WTC11 (cell line): ENCODE data around the gene LPCAT1. TPM values are rescaled to one million over a fixed set of nuclear protein-coding genes. Genes with fewer than 3 reads are reported as not detected.

Experiments used
- ATAC-seq: fragments of 200-7000 bp; cut with Tn5 transposase; 2 replicates; pipeline ENCODE4 v1.10.0; 2021; ENCODE audit warnings: mild to moderate bottlenecking, moderate library complexity
- CTCF ChIA-PET: fragments of 300-600 bp; sonication (Branson Sonifier 250); formaldehyde crosslinking; loops from one replicate; lab custom pipeline; 2021; ENCODE audit warnings: antibody characterized with exemption; lab: Charles Lee
- POLR2A ChIA-PET: fragments of 350-600 bp; sonication (Branson Sonifier 250); formaldehyde crosslinking; loops from one replicate; lab custom pipeline; 2021; ENCODE audit warnings: antibody characterized with exemption; lab: Charles Lee
- DNase-seq: peaks from one replicate; pipeline ENCODE4 v3.0.0; 2021; ENCODE audit warnings: low spot score
- H3K27ac Mint-ChIP-seq: 2 replicates; pipeline ENCODE4 v1.8.0; 2021; ENCODE audit warnings: mixed read lengths
- H3K27me3 Mint-ChIP-seq: 2 replicates; pipeline ENCODE4 v1.8.0; 2021; ENCODE audit warnings: low read depth, mild to moderate bottlenecking, moderate library complexity, mixed read lengths
- H3K36me3 Mint-ChIP-seq: 2 replicates; pipeline ENCODE4 v1.8.0; 2021; ENCODE audit warnings: mixed read lengths
- H3K4me1 Mint-ChIP-seq: 2 replicates; pipeline ENCODE4 v1.8.0; 2022; ENCODE audit warnings: mixed read lengths
- H3K4me3 Mint-ChIP-seq: 2 replicates; pipeline ENCODE4 v1.8.0; 2021; ENCODE audit warnings: mild to moderate bottlenecking, moderate library complexity, mixed read lengths
- H3K9me3 Mint-ChIP-seq: 2 replicates; pipeline ENCODE4 v1.8.0; 2021; ENCODE audit warnings: mixed read lengths
- JAZF1 ChIP-seq: fragments of 250-450 bp; sonication (Bioruptor Pico); IDR thresholded peaks from 2 replicates; pipeline ENCODE4 v1.9.0; 2021; ENCODE audit warnings: moderate library complexity, mild to moderate bottlenecking, inconsistent platforms
- JUN ChIP-seq: sonication (generic); formaldehyde crosslinking; IDR thresholded peaks from 2 replicates; pipeline ENCODE4 v1.8.0; 2023; ENCODE audit warnings: mild to moderate bottlenecking, missing genetic modification reagents
- MXD4 ChIP-seq: fragments of 250-450 bp; sonication (Bioruptor Pico); IDR thresholded peaks from 2 replicates; pipeline ENCODE4 v1.8.0; 2021; ENCODE audit warnings: mild to moderate bottlenecking, moderate library complexity, borderline replicate concordance
- NFATC4 ChIP-seq: fragments of 250-450 bp; sonication (Bioruptor Pico); IDR thresholded peaks from 2 replicates; pipeline ENCODE4 v1.9.0; 2021; ENCODE audit warnings: mild to moderate bottlenecking
- NR3C1 ChIP-seq: sonication (generic); formaldehyde crosslinking; conservative IDR thresholded peaks from 2 replicates; pipeline ENCODE4 v1.8.1; 2023; ENCODE audit warnings: low read depth, mild to moderate bottlenecking, missing genetic modification reagents
- OVOL2 ChIP-seq: fragments of 250-450 bp; sonication (Bioruptor Pico); IDR thresholded peaks from 2 replicates; pipeline ENCODE4 v1.9.0; 2021; ENCODE audit warnings: mild to moderate bottlenecking, borderline replicate concordance
- SMAD4 ChIP-seq: sonication (generic); formaldehyde crosslinking; IDR thresholded peaks from 2 replicates; pipeline ENCODE4 v1.8.0; 2022; ENCODE audit warnings: mild to moderate bottlenecking, missing genetic modification reagents
- SP1 ChIP-seq: sonication (generic); formaldehyde crosslinking; conservative IDR thresholded peaks from 2 replicates; pipeline ENCODE4 v1.8.1; 2022; ENCODE audit warnings: missing genetic modification reagents
- TCF7 ChIP-seq: sonication (generic); formaldehyde crosslinking; IDR thresholded peaks from 2 replicates; pipeline ENCODE4 v1.8.0; 2022; ENCODE audit warnings: mild to moderate bottlenecking, low read depth, missing genetic modification reagents, moderate library complexity
- ZBTB21 ChIP-seq: sonication (generic); formaldehyde crosslinking; IDR thresholded peaks from 2 replicates; pipeline ENCODE4 v1.8.1; 2023; ENCODE audit warnings: mild to moderate bottlenecking, missing genetic modification reagents, borderline replicate concordance
- ZNF423 ChIP-seq: fragments of 250-450 bp; sonication (Bioruptor Pico); IDR thresholded peaks from 2 replicates; pipeline ENCODE4 v2.1.2; 2022; ENCODE audit warnings: mild to moderate bottlenecking, moderate library complexity
- ZNF671 ChIP-seq: fragments of 250-450 bp; sonication (Bioruptor Pico); IDR thresholded peaks from 2 replicates; pipeline ENCODE4 v1.8.0; 2021; ENCODE audit warnings: mild to moderate bottlenecking
- total RNA-seq: library from RNA; stranded (reverse); gene quantifications from 3 replicates; pipeline ENCODE4 v1.2.3, GENCODE V29; 2021
- TF ChIP-seq, protein P1 (sequence below): sonication (generic); formaldehyde crosslinking; IDR thresholded peaks from 2 replicates; pipeline ENCODE4 v1.8.1; 2022; ENCODE audit warnings: low read depth, mild to moderate bottlenecking, moderate library complexity, missing genetic modification reagents, borderline replicate concordance
- TF ChIP-seq, protein P2 (sequence below): sonication (generic); formaldehyde crosslinking; IDR thresholded peaks from 2 replicates; pipeline ENCODE4 v1.8.1; 2023; ENCODE audit warnings: mild to moderate bottlenecking, missing genetic modification reagents, moderate library complexity
- TF ChIP-seq, protein P3 (sequence below): sonication (generic); formaldehyde crosslinking; IDR thresholded peaks from 2 replicates; pipeline ENCODE4 v1.8.0; 2023; ENCODE audit warnings: mild to moderate bottlenecking, missing genetic modification reagents
- TF ChIP-seq, protein P4 (sequence below): sonication (generic); formaldehyde crosslinking; conservative IDR thresholded peaks from 2 replicates; pipeline ENCODE4 v1.8.1; 2022; ENCODE audit warnings: mild to moderate bottlenecking, missing genetic modification reagents

Gene LPCAT1
- total RNA-seq, 1 experiment from 2014 or later, result 206 TPM

DNA sequence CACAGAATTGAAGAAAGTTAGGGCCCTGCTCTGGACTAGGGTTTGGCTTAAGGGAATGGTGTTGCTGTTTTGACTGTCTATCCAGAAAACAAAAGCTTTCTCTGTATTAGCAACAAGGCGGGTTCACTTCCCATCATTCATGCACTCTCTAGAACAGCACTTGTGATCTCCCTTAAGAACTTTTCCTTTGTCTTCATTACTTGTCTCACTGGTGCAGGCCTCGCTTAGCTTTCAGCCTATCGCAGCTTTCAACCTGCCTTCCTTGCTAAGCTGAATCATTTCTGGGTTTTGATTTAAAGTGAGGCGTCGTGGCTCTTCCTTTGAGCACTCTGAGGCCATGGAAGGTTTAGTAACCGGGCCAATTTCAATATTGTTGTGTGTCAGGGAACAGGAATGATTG is 35.2 kb upstream of the LPCAT1 start (continued):
- TF ChIP-seq, protein P1, sequence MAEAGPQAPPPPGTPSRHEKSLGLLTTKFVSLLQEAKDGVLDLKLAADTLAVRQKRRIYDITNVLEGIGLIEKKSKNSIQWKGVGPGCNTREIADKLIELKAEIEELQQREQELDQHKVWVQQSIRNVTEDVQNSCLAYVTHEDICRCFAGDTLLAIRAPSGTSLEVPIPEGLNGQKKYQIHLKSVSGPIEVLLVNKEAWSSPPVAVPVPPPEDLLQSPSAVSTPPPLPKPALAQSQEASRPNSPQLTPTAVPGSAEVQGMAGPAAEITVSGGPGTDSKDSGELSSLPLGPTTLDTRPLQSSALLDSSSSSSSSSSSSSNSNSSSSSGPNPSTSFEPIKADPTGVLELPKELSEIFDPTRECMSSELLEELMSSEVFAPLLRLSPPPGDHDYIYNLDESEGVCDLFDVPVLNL (CRISPR knock-in tag), result no peak
- TF ChIP-seq, protein P2, sequence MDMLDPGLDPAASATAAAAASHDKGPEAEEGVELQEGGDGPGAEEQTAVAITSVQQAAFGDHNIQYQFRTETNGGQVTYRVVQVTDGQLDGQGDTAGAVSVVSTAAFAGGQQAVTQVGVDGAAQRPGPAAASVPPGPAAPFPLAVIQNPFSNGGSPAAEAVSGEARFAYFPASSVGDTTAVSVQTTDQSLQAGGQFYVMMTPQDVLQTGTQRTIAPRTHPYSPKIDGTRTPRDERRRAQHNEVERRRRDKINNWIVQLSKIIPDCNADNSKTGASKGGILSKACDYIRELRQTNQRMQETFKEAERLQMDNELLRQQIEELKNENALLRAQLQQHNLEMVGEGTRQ (CRISPR knock-in tag), result no peak

DNA sequence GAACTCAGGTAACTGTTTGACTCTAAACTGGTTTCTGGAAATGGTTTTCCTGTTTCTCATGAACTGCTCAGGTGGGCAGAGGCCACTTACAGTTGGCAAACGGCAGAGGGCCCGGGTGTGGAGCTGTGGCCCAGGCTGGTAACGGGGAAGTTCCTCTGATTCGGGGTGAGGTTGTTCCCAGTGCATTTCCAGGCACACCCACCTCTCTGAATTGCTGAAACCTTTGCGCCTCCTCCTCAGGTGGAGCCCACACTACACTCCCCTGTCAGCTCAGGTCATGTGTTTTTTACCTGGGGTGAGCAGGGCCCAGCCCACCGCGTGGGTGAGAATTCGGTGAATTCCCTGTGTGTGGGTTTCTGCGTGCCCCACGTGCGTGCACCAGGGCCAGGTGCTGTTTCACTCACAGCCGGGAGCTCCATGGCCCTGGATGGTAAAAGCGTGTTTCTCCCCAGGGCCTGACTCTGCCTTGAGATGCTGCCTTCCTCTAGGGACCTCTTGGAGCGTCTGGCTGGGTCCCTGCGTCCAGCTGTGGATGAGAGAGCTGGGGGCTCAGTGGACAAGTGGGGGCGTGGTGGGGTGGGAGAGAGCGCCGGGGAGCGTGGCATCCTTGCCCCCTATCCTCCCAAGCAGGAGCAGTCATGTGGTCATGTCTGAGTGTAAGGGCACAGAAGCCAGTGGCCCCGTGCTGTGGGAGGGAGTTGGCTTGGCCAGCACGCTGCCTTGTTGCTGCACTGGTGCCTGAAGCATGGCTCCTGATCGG is 33.5 kb upstream of the LPCAT1 start:
- H3K4me1 Mint-ChIP-seq, result no peaks in the 10 kb centered on the region
- no peak for TF ChIP-seq MXD4 (CRISPR knock-in tag)
- no peak for TF ChIP-seq OVOL2 (CRISPR knock-in tag)
- no peak for TF ChIP-seq ZNF423 (CRISPR knock-in tag)
- TF ChIP-seq, protein P3, sequence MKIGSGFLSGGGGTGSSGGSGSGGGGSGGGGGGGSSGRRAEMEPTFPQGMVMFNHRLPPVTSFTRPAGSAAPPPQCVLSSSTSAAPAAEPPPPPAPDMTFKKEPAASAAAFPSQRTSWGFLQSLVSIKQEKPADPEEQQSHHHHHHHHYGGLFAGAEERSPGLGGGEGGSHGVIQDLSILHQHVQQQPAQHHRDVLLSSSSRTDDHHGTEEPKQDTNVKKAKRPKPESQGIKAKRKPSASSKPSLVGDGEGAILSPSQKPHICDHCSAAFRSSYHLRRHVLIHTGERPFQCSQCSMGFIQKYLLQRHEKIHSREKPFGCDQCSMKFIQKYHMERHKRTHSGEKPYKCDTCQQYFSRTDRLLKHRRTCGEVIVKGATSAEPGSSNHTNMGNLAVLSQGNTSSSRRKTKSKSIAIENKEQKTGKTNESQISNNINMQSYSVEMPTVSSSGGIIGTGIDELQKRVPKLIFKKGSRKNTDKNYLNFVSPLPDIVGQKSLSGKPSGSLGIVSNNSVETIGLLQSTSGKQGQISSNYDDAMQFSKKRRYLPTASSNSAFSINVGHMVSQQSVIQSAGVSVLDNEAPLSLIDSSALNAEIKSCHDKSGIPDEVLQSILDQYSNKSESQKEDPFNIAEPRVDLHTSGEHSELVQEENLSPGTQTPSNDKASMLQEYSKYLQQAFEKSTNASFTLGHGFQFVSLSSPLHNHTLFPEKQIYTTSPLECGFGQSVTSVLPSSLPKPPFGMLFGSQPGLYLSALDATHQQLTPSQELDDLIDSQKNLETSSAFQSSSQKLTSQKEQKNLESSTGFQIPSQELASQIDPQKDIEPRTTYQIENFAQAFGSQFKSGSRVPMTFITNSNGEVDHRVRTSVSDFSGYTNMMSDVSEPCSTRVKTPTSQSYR, result no peak
- no peak for TF ChIP-seq JUN (CRISPR knock-in tag)
- TF ChIP-seq NFATC4 (CRISPR knock-in tag), result no peak
- no peak for TF ChIP-seq SP1
- no peak for TF ChIP-seq ZNF671 (CRISPR knock-in tag)
- TF ChIP-seq, protein P4, sequence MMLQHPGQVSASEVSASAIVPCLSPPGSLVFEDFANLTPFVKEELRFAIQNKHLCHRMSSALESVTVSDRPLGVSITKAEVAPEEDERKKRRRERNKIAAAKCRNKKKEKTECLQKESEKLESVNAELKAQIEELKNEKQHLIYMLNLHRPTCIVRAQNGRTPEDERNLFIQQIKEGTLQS (CRISPR knock-in tag), result no peak
- TF ChIP-seq, all 79 proteins: peak for 0
- H3K4me3 Mint-ChIP-seq, result no peak overlapping the region
- H3K27me3 Mint-ChIP-seq, result no peaks in the 10 kb centered on the region
- DNase-seq (no peak), ATAC-seq (no peak)
- no peaks in the 10 kb centered on the region for H3K36me3 Mint-ChIP-seq
- POLR2A ChIA-PET, result no interaction called here
- CTCF ChIA-PET, result interaction anchor here (1.0 kb wide), 1 partner anchor 45 kb away, joined by 3 read pairs; no protein-coding TSS in a partner anchor
- peaks cover 18% of the 10 kb centered on the region for H3K9me3 Mint-ChIP-seq
- H3K27ac Mint-ChIP-seq, result no peak overlapping the region

DNA sequence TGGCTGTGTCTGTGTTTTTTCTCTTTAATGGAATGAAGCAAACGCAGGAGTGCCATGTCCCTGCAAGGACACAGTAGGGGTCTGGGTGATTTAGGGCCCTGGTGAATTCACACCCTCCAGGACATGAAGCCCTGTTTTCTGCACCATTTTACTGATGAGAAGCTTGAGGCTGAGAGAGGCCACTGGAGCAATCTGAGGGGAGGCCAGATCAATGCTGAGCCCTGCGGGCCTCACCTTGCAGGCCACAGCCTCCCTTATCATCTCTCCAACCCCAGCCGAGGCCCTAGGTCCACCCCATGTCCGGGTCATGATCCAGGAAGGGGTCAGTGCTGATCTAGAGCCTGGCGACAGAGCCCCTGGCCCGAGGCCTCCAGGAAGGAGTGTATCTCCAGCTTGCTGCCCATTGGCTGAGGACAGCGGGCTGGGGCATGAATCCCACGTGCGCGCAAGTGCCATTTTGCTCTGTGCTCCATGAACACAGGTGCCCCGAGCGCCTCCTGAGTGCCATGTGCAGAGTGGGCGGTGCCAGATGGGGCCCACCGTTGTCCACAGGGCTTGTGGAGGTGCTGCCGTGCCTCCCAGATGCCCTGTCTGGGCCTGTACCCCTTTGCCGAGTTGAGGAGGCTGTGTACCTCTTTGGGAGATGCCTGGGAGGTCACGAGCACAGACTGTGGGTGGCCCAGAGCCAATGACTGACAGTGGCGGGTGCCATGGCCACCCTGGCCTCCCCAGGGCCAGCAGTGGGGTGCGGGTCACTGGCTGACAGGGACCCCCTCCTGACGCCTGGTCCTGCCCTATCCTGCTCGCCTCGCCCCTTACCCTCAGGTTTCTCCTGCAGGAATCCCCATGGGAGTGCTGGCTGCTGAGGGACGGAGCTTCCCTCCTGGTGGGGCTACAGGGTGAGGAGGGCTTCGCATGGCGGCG is 32.3 kb upstream of the LPCAT1 start:
- no peaks in the 10 kb centered on the region for H3K4me1 Mint-ChIP-seq
- no peaks in the 10 kb centered on the region for H3K36me3 Mint-ChIP-seq
- ChIA-PET POLR2A (interaction anchor here (0.6 kb wide), 1 partner anchor 46 kb away, joined by 3 read pairs; no protein-coding TSS in a partner anchor), CTCF (no interaction called here)
- H3K27me3 Mint-ChIP-seq, result no peaks in the 10 kb centered on the region
- no peak overlapping the region for H3K27ac Mint-ChIP-seq
- ATAC-seq (no peak), DNase-seq (no peak)
- H3K4me3 Mint-ChIP-seq, result no peak overlapping the region
- peaks cover 11% of the 10 kb centered on the region; the same call in 1 of the 2 replicates for H3K9me3 Mint-ChIP-seq
- no peak for TF ChIP-seq SMAD4 (CRISPR knock-in tag)
- no peak for TF ChIP-seq ZBTB21
- no peak for TF ChIP-seq TCF7
- TF ChIP-seq JAZF1, result no peak
- TF ChIP-seq, protein P3, result no peak
- no peak for TF ChIP-seq NR3C1
